Measurements from ENCODE around the gene GALNT9.

GRCh38 chr12:132279930-132280329, 49.5 kb downstream of the GALNT9 start:
- TF ChIP-seq CTCF (IDR thresholded peaks at IDR 0.05) = no peak
- TF ChIP-seq POLR2A (IDR thresholded peaks at IDR 0.05) = no peak
- no peak for TF ChIP-seq EP300 (IDR thresholded peaks at IDR 0.05)

All from tibial nerve (tissue), 4 donors.